Measurements from ENCODE around the gene SSRP1. TPM values are rescaled to one million over a fixed set of nuclear protein-coding genes. Genes with fewer than 3 reads are reported as not detected.
A peak's percentile ranks its signal among the peaks of the same experiment; 100 is the strongest.

SSRP1 gene
- total RNA-seq, 4 donors from 2014 or later = 70.0 to 86.5 (median 78.1) TPM

DNA sequence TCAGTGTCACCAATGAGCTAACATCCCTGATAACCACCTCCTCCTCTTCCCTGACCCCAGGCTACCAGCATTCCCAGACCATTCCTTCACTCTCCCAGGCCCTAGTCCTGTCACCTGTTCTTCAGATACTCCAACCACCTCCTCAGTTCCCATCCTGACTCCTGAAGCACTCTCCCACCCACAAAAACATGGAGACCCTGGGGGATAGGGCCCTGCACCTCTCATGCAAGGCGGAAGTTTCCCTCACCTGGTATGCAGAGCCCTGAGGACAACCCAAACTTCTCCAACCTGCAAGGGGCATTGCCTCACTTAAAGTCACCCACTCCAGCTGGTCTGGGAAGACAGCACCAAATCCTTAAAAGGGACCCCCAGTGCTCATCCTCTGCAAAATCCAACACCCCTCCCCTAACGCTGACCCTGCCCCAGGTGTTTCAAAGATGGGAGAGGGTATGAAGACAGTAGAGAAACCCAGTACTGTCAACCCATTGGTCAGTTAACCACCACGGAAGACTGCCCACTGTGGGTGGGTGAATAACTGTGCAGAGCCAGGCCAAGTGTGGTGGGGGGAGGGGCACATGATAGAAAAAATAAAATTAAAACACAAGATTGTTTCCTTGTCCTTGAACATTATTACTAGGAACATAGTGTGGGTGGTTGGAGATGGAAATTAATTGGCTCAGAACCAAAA is 12.4 kb downstream of the SSRP1 start:
- 52 to 57% methylated on average over 3 of the region's 3 CpGs for WGBS, 2 donors
- Histone ChIP-seq H3K36me3 (peaks cover 14 to 24% of the 10 kb centered on the region in 2 donors), H3K9me3 (no peaks in the 10 kb centered on the region), H3K4me1 (peaks cover 55 to 66% of the 10 kb centered on the region in 2 donors), H3K4me3 (replicated peaks in 1 of 3) (peak overlapping the region in 2 of 3 donors; percentile 30 to 87), H3K27ac (peak overlapping the region; percentile 74 to 99 (median 97)), H3K27me3 (no peaks in the 10 kb centered on the region)
- DNase-seq = no peak
- no peak for TF ChIP-seq POLR2A (IDR thresholded peaks at IDR 0.05)
- TF ChIP-seq, protein P1, sequence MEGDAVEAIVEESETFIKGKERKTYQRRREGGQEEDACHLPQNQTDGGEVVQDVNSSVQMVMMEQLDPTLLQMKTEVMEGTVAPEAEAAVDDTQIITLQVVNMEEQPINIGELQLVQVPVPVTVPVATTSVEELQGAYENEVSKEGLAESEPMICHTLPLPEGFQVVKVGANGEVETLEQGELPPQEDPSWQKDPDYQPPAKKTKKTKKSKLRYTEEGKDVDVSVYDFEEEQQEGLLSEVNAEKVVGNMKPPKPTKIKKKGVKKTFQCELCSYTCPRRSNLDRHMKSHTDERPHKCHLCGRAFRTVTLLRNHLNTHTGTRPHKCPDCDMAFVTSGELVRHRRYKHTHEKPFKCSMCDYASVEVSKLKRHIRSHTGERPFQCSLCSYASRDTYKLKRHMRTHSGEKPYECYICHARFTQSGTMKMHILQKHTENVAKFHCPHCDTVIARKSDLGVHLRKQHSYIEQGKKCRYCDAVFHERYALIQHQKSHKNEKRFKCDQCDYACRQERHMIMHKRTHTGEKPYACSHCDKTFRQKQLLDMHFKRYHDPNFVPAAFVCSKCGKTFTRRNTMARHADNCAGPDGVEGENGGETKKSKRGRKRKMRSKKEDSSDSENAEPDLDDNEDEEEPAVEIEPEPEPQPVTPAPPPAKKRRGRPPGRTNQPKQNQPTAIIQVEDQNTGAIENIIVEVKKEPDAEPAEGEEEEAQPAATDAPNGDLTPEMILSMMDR (IDR thresholded peaks at IDR 0.05) = peak in 1 of 6 experiments; percentile 8
- intact Hi-C loops (cut with DNase I) = no loop called here

DNA sequence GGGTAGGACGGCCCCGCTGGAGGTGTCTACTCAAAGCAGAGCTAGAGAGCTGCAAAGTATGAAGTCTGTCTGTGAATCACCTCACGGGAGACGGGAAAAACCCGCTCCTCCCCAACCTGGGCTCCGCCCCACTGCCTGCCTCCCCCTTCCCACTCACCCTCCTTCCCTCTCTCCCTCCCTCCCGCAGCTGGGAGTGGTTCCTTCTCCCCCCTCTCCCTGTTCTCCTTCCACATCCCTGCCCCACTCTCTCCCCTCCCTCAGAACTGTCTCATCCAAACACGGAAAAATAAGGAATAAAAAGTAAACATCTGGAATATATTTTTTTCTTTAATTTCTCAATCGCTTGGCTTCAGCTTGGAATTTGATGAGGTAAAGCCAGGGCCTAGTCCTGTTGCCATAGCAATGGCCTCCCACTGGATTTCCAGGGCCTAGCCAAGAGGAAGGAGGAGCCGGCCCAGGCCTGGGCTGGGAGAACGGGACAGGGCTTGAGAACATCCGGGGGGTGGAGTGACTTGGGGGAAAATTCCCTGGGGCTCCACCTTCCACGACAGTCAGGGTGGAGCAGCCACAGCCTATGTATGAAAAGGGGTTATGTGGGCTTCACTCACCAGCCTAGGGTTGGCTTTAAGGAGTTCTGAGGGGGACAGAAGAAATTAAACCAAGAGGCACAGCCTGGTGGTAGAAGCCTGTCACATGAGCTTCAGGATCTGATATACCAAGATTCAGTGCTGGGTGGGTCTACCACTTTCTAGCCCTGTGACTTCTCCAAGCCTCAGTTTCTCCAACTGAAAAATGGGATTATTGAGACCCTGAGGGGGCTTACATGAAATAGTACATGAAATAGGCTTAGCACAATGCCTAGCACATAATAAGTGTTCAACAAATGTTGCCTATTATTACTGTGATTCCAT is 13.2 kb downstream of the SSRP1 start:
- H3K36me3 ChIP-seq = peaks cover 14 to 20% of the 10 kb centered on the region in 2 donors
- WGBS, 2 donors = 9 to 12% methylated on average over 13 of the region's 13 CpGs
- H3K4me3 ChIP-seq (replicated peaks in 1 of 3) = peak overlapping the region in 1 of 3 donors; percentile 87
- H3K4me1 ChIP-seq = peaks cover 63 to 74% of the 10 kb centered on the region in 2 donors
- peak overlapping the region; percentile 74 to 99 (median 97) for H3K27ac ChIP-seq
- no peaks in the 10 kb centered on the region for H3K9me3 ChIP-seq
- TF ChIP-seq, protein P1 (IDR thresholded peaks at IDR 0.05) = peak in 1 of 6 experiments; percentile 16
- peak in 1 of 2 donors; percentile 64 for TF ChIP-seq POLR2A (IDR thresholded peaks at IDR 0.05)
- peak; percentile 95 to 96 for DNase-seq
- intact Hi-C loops (cut with DNase I) = no loop called here
- H3K27me3 ChIP-seq = no peaks in the 10 kb centered on the region

DNA sequence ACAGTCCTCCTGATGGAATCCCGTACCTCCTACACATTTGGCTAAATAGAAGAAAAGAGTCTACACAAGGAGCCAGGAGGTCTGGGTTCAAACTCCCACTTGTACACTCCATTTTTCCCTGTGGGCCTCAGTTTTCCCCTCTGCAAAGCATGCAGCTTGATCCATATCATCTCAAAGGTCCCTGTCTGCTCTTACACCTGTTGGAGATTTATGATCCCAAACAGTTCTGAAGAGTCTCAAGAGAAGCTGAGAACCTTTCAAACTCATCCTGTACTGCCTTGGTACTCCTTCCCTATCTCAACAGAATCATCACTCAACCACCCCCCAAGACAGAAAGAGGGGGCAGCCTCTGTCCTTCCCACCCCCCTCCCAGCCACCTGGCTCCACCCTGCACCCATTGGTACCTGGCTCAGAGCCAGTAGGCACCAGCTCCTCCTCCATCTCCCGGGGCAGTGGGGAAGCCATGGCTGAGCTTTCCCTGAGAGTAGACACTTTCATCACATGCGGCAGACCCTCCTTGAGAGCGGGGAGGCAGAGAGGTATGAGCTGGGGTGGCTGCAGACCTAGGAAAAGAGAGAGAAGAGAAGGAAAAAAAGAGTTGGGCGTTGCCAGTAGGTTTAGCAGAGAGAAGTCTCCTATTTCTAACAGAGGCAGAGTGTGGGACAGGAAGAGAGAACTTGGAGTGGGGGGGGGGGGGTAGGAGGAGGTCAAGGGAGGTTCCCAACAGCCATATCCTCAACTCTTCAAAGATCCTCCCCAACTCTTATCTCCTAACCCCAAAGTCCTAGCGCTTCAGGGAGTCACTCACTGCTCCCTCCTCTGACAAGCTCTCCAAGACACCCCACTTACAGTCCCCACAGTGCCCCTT is 14.1 kb downstream of the SSRP1 start:
- TF ChIP-seq POLR2A (IDR thresholded peaks at IDR 0.05) = no peak
- Histone ChIP-seq H3K27me3 (no peaks in the 10 kb centered on the region), H3K36me3 (peaks cover 18 to 19% of the 10 kb centered on the region in 2 donors), H3K27ac (peak overlapping the region; percentile 74 to 99 (median 97)), H3K4me3 (replicated peaks in 1 of 3) (peak overlapping the region in 1 of 3 donors; percentile 87), H3K9me3 (no peaks in the 10 kb centered on the region), H3K4me1 (peaks cover 66 to 79% of the 10 kb centered on the region in 2 donors)
- intact Hi-C loops (cut with DNase I) = no loop called here
- 16 to 27% methylated on average over 6 of the region's 6 CpGs for WGBS, 2 donors
- peak; percentile 53 to 63 for DNase-seq

DNA sequence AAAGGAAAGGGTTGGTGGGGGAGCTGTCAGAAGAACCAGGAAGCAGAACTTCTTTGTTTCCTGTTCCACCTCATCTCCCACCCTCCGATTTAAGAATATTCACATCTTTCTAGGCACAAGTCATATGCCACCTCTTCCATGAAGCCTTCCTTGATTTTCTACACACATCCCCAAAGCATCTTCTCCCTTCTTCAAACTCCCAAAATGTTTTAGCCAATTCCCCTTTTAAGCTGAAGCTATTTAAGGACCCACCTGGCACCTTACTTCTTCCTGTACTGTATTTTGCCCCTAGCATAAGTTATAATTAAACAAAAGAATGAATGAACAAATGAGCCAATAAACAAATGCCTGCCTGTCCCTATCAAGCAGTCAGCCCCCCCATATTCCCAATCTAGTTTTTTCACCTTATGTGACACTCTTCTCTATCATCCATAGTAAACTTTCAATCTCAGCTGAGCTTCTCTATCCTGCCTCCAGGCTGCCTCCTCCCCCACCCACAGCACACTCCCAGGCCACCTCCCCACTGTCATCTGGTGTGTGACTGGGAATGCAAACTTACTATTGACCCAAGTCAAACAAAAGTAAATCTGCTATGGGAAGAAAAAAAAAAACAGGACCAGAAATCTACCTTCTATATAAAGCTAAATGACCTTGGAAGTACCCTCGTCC is 14.8 kb downstream of the SSRP1 start:
- peak in 1 of 2 donors; percentile 50 for DNase-seq
- 74 to 83% methylated on average over 2 of the region's 2 CpGs for WGBS, 2 donors
- intact Hi-C loops (cut with DNase I) = no loop called here
- H3K9me3 ChIP-seq = no peaks in the 10 kb centered on the region
- H3K36me3 ChIP-seq = peaks cover 19% of the 10 kb centered on the region in 2 donors
- H3K4me1 ChIP-seq = peaks cover 62 to 79% of the 10 kb centered on the region in 2 donors
- peak overlapping the region; percentile 0 to 99 (median 97) for H3K27ac ChIP-seq
- H3K4me3 ChIP-seq (replicated peaks in 1 of 3) = no peak overlapping the region
- no peaks in the 10 kb centered on the region for H3K27me3 ChIP-seq
- no peak for TF ChIP-seq POLR2A (IDR thresholded peaks at IDR 0.05)
- TF ChIP-seq, protein P1 (IDR thresholded peaks at IDR 0.05) = no peak

Measured in thyroid gland (tissue), 4 donors.